Stimulated activated CD4-positive, alpha-beta T cell treated with anti-CD3 and anti-CD28 coated beads, TNF-alpha, amount 100 ng/mL, for 4 hours (primary cell): Measurements from ENCODE around the gene SIK2.

Experiments used
- DNase-seq, 3 experiments: peaks; one replicate each; pipeline ENCODE4 v3.0.0-alpha.2; 2020; ENCODE audit warnings: low read depth in 3 of 3

SIK2 gene

DNA sequence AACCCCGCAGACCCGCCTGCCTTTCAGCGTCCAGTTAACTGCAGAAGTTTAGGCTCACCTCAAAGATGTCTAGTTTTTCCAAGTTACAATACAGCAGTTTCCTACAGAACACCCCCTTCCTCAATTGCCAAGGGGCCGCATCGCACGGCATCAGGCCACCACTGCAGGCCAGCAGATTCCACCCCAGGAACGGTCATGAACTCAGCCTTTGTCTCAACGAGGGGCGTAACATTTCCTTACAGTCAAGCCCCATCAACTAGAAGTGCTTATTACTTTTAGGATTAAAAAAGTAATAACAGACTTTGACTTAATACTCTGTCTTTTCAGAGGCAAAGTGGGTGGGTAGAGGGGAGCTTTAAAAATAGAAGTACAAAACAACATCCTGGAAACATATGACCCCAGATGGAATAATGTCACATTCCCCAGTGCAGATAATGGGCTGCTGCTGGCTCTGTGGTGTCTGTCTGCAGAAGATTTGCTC is 127.6 kb downstream of the SIK2 start:
- no peak for DNase-seq

GRCh38 chr11:111730871-111731591 is 128.8 kb downstream of the SIK2 start:
- DNase-seq: no peak

DNA sequence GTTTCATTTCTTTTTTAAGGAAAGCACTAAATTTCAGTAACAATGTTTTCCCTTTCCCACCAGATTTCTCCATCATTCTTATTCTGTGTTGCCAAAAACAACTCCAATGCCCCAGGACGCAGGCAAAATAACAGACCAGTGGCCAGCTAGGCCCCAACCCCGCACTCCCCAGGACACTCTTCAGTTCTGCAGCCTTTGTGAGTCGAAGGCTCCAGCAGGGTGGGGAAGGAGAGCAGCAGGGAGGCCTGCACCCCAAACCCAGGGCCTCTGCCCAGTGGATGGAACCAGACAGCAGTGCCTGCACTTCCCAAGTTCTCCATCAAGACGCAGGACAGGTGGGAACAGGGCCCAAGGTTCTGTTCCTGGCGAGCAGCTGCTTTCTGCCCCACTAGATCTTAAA is 129.6 kb downstream of the SIK2 start:
- no peak for DNase-seq

- no peak for DNase-seq
Measured at GRCh38 chr11:111733016-111733415, 130.8 kb downstream of the SIK2 start.

- no peak for DNase-seq
Measured at GRCh38 chr11:111733611-111734088, 131.4 kb downstream of the SIK2 start.

- no peak for DNase-seq
Measured at GRCh38 chr11:111734101-111734953, 132.1 kb downstream of the SIK2 start.

DNA sequence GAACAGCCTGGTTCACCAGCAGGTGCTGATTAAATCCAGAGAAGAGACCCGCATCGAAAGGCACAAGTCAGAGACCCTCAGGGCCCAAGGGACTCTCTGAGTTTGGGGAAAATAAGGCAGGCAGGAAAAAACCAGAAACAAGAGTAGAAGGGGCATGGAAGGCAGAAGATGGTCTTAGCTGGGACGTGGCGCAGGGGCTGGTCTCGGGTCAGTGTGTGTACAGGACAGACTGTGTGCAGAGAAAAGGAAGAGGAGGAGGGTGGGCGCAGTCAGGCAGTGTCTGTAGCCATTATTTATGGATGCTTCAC is 132.7 kb downstream of the SIK2 start:
- no peak for DNase-seq

DNA sequence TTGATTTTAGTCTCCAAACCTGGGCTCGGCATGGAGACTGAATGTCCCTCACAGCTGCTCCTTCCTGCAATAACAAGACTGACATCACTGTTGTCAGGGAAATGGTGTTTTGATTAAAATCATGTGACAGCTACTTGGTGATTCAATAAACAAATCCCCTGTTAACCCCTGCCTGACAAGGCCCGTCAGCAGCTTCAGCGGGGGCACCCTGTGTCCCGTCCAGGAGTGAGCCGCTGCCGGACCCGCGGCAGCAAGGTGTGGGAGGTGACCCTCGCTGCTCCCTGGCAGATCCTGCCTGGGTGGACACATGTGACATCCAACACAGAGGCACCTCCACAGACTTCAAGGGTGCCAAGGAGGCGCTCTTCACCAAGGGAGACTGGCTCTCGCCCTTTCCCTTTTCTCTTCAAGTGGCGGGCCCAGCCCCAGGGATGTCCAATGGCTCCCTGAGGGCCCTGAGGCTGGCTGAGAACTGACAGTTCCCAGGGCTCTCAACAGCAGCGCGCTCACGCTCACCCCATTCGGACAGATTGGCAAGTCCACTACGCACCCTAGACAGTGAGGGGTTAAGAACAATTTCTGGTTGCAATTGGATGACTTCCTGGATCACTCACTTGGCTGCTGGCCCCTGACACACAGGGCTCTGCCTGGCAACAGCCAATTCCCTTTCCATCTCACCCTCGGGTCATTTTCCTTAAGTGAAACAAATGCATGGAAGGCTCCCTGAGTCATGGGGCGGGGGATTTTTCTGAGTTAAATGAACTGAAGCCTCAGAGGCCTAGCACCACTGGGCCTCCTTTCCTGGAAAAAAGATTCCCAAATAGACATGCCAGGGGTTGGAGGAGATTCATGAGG is 133.2 kb downstream of the SIK2 start:
- no peak for DNase-seq

DNA sequence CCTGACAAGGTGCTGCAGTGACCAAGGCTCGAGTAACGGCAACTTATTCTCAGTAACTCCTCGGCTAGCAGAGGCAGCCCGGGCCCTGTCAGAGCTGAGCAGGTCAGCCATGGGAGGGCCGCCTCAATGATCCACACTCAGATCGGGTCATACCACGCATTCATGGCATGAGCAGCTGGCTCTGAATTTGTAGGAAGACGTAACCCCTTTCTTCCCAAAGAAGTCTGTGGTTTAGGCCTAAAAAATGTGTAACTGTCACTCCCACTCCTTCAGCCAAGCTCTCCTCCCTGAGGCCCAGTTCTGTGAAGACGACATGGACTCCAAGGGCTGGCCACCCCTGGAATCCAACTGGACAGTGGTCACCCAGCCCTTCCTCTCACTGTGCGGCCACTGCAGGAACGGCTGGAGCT is 133.9 kb downstream of the SIK2 start:
- DNase-seq: no peak

DNA sequence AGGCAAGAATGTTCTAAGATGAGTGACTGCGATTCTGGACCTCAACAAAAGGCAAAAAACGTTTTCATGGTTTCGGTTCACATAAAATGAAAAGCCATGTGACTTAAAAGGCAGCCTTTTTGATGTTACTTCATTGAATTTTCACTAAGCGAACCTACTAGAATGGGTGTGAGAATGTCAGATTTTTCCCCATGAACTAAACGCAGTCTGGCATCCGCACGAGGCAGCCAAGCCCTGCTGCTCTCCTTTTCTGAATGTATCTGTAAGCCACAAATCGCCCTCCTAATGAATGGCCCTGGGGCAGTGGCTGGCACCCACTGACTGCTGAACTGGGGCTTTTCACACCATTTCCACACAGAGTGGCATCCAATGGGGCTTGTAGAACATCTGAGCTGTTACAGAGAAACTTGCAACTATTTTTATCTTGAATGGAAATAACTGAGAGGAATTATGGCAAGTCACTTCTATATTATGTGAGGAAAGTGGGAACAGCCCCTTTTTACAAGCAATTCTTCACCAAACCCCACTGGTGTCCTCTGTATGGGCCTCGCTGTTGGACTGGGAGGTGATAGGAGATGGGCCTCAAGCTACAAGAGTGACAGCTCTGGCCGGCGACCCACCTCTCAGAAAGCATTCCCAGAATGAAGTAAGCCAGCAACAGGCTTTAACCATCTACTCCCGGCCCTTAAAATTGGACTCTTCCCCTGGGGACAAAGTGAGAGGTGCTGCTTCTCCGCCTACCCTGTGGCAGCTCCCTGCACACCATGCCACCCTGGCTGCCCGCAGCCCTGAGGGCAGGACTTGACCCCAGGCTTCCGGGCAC is 134.6 kb downstream of the SIK2 start:
- DNase-seq: no peak

- DNase-seq: no peak
Measured at GRCh38 chr11:111737444-111738210, 135.4 kb downstream of the SIK2 start.

DNA sequence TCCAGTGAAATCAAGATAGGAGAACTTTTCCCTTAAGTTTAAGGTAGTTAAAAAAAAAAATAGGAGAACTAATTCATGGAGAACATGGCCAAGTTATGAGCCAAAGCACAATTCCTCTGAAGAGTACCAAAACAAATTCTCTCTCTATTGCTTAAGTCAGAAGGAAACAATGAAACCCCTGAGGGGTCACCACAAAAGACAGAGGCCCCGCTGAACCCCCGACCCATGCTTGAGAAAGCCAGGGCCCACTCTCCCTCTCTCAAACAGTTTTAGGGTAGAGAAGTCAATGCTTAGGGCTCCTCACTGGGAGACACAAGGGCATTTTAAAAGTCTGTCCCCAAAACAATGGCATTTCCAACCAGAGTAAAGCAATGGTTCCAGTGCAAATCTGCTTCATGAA is 137.1 kb downstream of the SIK2 start:
- no peak for DNase-seq

DNA sequence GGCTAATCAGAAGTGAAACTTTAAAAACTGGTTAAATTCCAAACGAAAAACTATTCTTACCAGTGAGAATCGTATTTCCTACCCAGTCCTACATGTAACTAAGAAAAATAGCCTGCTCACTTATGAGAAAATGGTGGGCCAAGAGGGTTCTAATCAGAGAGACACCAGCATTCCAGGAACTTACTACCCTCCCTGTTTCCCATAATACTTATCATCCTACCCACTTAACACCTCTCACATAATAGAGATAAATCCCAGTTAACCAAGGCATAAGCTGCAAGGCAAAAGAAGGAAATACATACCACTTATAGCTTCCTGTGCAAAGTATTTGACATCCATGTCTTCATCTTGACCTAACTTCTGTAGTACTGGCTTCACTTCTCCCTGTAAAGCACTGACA is 139.5 kb downstream of the SIK2 start:
- no peak for DNase-seq

DNA sequence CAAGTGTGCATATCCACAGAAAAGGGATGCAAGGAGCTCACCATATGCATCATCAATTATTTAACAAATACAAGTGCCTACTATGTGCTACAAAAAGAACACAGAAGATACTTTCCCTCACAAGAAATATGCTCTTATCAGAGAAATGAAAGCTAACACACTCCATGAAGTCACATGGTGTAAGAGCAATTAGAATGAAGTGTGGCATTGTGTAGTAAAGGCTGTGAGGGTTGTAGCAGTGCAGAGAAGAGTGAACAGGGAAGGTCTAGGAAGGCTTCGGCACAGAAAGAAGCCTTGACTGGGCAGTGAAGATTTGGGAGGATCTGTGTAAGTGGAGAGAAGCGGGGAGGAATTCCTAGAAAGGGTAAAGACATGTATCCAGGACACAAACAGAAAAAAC is 141.5 kb downstream of the SIK2 start:
- DNase-seq: no peak

GRCh38 chr11:111745719-111746504 is 143.7 kb downstream of the SIK2 start:
- no peak for DNase-seq

- no peak for DNase-seq
Measured at GRCh38 chr11:111748035-111748804, 146.0 kb downstream of the SIK2 start.

- no peak for DNase-seq
Measured at GRCh38 chr11:111749646-111750045, 147.4 kb downstream of the SIK2 start.

DNA sequence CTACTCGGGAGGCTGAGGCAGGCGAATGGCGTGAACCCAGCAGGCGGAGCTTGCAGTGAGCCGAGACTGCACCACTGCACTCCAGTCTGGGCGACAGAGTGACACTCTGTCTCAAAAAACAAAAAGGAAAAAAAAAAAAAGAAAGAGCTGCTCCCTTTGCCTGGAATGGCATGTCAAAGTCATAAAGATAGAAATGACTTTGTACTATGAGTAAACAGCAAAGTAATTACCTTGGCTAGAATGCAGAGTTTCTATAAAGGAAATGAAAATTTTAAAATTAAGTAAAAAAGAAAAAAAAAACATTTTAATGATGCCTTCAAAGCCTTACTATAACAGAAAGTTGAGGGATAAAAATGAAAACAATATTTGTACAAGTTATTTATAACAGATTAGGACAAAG is 153.8 kb downstream of the SIK2 start:
- no peak for DNase-seq

GRCh38 chr11:111759376-111759775 is 157.1 kb downstream of the SIK2 start:
- no peak for DNase-seq
